GM12864 (cell line): ENCODE data around the gene CLMN.
A peak's percentile ranks its signal among the peaks of the same experiment; 100 is the strongest.

ENCODE experiments used
- DNase-seq: peaks from one replicate; pipeline ENCODE4 v3.0.0-alpha.2; 2011; ENCODE audit warnings: low read depth
- H3K4me3 ChIP-seq: 2 replicates; pipeline ENCODE4 v1.5.1; 2011; ENCODE audit warnings: mild to moderate bottlenecking, low read depth, low read length, control low read depth
- TF ChIP-seq, protein P1 (sequence below): IDR thresholded peaks from 2 replicates; pipeline ENCODE4 v1.5.1; 2011; ENCODE audit warnings: low read depth, mild to moderate bottlenecking, moderate library complexity, low read length, control low read depth, inconsistent platforms; ENCODE audit errors: missing control alignments

Gene CLMN

DNA sequence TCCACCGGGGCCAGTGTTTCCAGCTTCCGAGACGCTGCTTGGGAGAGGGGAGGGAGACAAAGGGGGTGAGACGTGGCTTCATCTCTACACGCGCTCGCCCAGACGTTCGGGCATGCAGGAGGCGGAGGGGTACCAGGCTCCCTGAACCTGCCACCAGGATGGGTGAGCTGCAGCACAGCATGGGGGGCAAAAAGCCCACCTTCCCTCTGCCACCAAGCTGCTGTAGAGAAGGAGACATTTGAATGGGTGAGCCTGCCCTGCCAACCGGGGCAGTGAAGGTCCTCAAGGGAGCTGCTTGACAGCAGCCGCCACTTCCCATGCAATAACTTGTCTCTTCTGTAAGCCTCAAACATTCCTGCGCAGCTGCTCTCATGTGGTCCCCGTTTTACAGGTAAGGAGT, 83.9 kb downstream of the CLMN start:
- H3K4me3 ChIP-seq: no peak overlapping the region
- TF ChIP-seq, protein P1, sequence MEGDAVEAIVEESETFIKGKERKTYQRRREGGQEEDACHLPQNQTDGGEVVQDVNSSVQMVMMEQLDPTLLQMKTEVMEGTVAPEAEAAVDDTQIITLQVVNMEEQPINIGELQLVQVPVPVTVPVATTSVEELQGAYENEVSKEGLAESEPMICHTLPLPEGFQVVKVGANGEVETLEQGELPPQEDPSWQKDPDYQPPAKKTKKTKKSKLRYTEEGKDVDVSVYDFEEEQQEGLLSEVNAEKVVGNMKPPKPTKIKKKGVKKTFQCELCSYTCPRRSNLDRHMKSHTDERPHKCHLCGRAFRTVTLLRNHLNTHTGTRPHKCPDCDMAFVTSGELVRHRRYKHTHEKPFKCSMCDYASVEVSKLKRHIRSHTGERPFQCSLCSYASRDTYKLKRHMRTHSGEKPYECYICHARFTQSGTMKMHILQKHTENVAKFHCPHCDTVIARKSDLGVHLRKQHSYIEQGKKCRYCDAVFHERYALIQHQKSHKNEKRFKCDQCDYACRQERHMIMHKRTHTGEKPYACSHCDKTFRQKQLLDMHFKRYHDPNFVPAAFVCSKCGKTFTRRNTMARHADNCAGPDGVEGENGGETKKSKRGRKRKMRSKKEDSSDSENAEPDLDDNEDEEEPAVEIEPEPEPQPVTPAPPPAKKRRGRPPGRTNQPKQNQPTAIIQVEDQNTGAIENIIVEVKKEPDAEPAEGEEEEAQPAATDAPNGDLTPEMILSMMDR: no peak
- DNase-seq: no peak

DNA sequence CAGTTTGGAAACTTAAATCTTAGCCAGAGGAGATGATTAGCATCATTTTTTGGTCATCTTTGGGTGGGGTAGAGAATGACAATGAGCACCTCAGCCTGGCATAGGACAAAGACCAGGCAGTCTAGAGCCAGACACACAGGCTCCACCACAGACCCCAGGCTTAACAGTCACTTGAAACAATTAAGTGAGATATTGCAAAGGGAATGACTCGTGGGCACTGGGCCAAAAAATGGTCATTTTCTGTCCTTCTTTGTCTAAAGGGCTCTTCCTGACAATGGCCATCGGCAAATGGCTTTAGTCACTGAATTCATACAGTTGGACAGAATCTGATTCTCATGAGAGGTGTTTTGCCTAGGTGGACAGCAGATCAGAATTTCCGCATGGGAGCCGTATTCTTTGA, 84.4 kb downstream of the CLMN start:
- DNase-seq: no peak
- TF ChIP-seq, protein P1: no peak
- H3K4me3 ChIP-seq: no peak overlapping the region

DNA sequence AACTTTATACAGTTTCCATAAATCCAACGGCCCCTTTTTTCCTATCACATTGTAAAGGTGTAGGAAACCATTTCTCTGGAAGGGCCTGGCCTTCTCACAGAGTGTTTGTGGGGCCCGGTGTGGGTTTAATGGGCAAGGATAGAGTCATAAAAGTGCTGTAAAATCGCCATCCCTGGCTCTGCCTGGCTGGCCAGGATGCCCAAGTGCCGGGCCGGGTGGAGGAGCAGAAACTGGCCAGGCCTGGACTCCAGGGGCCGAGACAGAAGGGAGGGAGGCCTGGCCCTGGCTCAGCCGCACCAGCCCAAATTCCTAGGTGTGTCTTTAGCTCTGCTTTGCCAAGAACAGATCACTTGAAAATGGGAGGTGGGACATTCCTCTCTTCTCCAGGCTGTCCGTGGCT, 85.3 kb downstream of the CLMN start:
- TF ChIP-seq, protein P1: no peak
- H3K4me3 ChIP-seq: no peak overlapping the region
- no peak for DNase-seq

DNA sequence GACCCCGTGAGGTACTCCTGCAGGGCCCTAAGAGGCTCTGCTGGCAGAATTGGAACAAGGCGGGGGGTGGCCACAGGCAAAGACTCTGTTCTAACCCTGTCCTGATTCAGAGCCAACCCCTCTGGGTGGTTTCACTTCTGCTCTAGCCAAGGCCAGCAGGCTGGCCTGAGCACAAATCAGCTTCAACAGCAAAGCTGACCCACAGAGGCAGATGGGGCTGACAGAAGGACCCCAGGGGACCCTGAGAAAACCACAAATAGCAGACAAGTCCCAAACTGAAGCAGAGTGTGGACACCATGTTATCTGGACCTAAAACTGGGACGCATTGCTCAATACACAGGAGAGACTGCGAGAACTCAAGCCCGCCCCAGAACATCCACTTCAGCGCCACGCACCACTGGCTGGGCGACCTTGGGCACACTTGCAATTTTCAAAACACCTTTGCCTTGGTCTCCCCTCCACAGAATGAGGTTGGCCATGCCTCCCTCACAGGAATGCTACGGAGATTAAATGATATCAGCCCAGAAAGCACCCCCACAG, 85.9 kb downstream of the CLMN start:
- no peak overlapping the region for H3K4me3 ChIP-seq
- TF ChIP-seq, protein P1: no peak
- peak; percentile 15 for DNase-seq

DNA sequence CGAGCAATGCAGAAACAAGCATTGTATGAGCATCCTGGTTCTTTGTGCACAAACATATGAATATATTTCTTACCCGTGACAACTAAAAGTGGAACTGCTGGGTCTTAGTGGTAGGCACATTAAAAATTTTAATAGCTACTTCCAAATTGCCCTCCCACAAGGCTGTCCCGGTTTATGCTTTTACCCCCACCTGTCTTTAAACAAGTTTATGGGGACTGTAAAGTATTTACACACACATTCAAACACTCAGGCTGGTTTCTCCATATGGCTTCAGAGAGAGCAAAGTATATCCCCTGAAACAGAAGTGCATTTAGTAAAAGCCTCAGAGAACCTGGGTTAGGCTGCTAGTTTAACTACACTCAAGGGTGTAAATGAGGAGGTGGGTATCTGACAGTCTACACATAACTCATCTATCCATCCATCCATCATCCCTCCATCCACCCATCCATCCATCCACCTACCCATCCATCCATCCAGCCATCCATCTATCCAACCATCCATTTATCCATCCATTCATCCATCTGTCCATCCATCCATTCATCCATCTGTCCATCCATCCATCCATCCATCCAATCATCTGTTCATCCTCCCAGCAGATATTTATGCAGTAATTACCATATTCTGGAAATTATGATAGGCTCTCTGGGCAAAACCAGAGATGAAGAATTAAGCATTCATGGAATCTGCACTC, 86.7 kb downstream of the CLMN start:
- TF ChIP-seq, protein P1: no peak
- H3K4me3 ChIP-seq: no peak overlapping the region

DNA sequence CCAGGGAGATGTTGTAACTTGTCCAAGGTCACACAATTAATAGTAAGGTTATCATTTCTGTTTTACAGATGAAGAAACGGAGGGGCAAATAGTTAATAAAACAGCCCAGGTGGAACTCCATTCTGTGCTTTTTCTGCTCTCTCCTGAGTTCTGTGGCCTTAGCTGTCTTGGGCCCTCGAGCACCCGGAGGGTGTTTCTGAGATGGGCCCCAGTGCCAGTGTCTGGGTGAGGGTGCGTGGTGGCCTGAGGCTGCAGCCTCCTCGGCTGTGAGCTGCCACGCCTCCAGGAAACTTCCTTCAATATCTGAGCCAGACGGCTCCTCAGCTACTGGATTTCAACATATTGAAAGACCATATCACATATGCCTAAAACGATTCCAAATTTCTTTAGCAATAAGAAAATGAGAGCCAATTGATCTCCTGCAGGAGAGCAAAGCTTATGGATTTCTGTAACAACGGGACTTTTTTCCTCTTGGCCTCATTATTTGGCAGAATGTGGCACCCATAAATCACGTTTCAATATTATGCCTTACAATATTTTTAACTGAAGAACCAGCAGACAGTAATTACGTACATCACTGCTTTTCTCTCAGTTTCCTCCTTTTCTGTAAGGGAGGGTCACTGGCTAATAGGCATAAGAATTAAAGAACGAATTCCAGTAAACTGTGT, 87.6 kb downstream of the CLMN start:
- H3K4me3 ChIP-seq: no peak overlapping the region
- TF ChIP-seq, protein P1: no peak
- no peak for DNase-seq

More for the DNA sequence above, 86.7 kb downstream of the CLMN start:
- no peak for DNase-seq
